ENCODE measurements around the gene C2orf72.
"Not testable (repeated sequence)": the region's sequence is repeated elsewhere in the genome, so short reads cannot be mapped to it uniquely, and the experiment has no call there.

The C2orf72 gene

DNA sequence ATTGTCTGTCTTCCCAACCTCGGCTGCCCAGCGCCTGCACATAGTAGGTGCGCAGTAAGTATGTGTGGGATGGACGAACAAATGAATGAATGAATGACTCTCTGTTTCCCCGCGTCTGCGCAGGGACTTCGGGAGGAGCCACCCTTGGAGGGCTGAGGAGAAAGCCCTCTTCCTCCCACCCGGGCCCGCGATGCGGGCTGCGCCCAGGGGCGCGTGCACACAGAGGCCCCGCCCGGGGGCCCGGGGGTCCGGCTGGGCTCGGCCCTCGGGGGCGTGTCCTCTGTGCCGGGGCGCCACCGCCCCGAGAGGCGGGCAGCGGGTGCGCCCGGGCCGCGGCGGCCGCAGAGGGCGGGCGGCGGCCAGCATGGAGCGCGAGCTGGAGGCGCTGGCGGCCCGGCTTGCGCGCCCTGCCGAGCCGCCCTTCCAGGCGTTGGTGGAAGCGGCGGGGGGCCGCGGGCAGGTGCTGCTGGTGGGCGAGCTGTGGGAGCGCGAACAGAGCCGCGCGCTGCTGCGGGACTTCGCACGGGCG is at the start of gene C2orf72:
C2orf72 (plus strand) TSS at position 322 of the 529 bp plus-strand sequence; CDS start at position 365, 43 bp downstream.
- no peak for FAIRE-seq

DNA sequence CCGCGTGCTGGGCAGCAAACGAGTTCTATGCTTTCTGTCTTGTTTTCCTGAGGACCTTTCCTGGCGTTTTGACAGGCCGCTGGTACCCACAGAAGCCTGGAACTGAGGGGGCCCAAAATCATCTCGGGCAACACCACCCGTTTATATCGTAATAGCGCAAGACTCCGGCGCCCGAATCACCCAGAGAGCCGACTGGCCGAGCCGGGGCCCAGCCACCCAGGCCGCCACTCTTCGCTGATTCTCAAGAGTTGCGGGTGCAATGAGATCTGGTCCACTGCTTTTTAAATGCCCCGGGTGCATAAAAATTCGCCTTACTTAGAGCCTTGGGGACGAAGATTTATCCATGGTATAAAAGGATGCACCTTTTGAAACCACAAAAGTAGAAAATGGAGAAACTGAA is 47.6 kb upstream of the C2orf72 start:
- FAIRE-seq: no peak

DNA sequence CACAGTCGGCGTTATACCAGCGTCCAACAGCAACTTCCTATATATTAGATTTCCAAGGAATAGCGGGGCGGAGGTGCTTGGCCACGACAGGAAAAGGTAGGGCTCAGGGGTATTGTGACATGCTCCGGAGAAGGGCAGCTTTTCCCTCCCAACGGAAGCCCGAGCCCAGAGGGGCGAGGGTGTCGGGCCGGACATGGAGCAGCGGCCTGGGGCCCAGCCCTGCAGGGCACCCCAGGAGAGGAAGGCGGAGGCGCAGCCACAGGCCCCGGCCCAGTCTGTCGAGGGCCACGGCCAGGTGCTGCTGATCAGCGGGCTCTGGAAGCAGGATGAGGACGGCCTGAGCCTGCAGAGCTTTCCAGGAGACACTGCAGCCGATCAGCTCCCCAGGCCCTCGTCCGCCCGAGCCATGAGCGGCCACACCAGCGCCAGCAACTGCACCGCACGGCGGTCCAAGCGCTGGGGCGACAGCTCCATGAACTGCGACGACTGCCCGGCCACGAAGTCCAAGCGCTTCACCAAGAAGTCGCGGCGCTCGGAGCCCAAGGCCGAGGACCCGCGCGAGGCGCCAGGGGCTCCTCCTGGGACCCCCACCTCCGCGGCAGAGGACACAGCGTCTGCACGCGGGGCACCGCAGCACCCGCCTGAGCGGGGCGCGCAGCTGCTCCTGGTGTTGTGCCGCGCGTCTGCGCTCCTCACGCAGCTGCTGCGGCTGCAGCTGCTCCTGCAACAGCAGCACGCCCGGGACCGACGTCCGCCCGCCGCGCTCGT is 47.0 kb upstream of the C2orf72 start:
- no peak for FAIRE-seq

DNA sequence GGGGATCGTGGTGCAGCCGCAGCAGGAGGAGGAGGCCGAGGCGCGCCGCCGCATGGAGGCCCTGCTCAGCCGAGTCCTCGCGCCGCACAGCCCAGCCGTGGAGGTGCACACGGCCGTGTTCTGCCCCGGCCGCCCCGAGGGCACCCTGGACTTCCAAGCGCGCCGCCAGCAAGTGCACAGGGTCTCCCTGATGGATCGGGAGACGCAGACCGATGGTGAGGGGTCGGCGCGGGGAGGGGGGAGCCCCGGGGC is 46.5 kb upstream of the C2orf72 start:
- no peak for FAIRE-seq

DNA sequence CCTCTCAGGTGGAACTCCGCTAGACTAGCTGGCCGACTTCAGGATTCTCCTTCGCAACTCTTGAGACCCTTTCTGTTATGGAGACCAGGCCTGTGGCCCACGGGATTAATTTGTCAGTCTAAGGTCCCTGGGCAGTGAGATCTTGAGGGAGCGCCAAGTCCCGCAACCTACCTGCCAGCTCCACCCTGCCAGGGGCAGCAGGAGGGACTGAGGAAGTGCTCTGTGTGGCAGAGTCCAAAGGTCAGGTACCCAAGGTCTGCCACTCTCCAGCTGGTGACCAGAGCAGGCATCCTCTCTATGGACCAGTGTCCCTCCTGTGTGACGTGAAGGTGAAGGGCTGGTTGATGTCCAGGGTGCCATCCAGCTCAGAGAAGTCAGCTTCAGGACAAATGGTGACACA is 45.7 kb upstream of the C2orf72 start:
- FAIRE-seq: no peak

DNA sequence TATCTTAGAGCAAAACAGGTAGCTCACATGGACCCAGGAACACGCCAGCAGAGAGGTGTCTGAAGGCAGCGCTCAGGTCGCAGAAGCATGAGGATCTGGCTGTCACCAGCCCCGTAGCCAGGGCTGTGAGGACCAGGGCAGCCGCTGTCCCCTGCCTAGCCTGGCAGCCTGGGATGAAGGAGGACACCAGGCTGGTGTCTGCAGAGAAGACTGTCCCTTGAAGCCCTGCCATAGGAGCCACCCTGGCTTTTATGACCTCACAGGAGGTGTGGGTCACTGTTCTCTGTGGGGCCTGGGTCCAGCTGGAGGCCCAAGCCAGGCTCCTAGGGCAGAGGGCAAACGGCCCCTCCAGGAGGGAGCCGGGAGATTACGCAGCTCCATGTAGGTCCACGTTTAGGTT is 41.5 kb upstream of the C2orf72 start, which contains the start of gene SPATA3:
SPATA3 (plus strand) TSS at position 301 of the 400 bp plus-strand sequence. CDS start 113 bp downstream, outside the sequence.
- FAIRE-seq: no peak

DNA sequence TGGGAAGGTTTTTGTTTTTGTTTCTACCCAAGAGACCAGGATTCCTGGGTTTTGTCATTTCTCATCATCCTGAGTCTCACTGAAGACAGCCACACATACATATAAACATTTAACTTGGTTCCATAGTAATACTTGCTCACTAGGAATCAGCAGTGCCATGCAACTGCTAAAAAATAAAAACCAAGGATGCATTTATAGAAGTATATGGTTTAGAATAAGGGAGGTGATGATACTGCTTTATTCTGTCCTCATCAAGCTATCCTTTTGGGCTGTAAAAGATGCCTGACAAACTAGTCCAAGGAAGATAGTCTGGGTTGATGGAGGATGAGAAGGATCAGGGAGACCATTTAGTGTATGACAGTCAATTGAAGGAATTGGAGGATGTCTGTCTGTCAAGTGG is 40.7 kb upstream of the C2orf72 start:
- FAIRE-seq: no peak

DNA sequence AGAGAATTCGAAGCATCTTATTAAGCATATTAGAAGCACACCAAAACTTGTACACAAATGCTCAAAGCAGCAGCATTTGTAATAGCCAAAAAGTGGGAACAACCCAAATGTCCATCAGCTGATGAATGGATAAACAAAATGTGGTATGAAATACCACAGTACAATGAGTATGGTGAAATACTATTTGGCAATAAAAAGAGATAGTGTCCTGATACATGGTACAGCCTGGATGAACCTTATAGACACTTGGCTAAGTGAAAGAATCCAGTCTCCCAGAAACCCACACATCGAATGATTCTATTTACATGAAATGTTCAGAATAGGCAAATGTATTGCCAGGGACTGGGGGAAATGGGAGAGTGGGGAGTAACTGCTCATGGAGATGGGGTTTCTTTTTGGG is 38.4 kb upstream of the C2orf72 start:
- FAIRE-seq: no peak

DNA sequence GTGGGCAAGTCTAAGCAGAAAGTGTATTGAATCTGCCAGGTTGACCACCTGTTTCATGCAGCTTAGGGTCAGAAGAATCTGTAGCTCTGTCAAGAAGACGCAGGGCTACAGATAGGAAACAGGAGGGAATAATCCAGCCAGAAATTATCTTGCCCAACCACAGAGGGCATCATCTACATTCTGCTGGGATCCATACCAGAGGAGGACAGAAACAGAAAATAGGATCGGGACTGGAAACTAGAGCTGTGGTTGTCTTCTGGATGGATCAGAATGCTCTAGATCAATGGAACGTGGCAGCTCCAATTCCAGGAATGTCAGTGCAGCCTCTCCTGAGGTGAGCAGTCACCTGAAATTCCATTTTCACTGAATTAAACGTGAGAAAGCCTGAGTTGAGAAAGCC is 37.8 kb upstream of the C2orf72 start:
- no peak for FAIRE-seq

DNA sequence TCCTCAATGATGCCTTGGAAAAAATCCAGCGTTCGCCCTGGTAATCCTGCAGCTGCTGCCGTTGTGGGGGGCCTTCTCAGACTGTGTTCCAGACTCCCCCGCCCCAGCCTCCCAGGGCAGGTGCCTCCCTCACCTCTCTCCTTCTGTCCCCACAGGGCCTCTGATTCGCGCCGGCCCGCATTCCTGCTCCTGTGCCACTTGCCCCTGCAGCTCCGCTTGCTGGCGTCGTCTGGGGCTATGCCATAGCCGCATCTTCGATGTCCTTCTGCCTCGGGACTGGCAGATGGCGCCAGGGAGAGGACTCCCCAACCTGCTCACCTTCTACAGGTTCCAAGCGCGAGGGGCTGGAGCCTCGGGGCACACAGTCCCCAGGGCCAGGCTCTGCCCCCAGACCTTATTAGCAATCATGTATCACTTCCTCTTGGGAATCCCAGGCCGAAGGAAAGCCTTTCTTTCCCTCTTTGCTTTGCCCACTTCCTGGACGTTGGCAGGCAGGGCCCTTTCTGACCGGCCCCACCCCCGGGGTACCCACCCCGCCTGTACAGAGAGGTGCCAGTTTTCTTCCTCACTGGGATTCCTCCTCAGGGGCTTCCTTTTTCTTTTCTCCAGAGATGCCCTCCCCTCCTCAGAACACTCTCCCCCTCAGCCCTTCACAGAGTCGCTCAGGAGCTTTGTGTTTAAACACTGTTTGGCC is 37.0 kb upstream of the C2orf72 start:
- no peak for FAIRE-seq

DNA sequence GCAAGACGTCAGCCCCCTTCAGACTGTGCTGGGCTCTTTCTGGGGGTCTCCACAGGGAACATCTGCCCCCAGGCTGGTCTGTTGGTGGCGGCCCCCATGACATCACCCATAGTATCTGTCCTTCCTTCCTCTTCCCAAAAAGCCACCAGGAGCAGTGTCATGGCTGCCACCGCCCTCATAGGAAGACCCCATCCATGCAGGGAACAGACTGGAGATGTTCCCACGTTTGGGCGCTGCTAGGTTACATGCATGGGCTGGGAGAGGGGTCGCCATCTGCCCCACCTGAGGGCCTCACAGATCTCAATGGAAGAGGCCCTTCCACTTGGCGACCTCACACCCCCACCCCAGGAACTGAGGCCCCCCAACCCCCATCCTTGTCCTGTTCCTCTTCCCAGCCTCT is 36.3 kb upstream of the C2orf72 start:
- FAIRE-seq: no peak

DNA sequence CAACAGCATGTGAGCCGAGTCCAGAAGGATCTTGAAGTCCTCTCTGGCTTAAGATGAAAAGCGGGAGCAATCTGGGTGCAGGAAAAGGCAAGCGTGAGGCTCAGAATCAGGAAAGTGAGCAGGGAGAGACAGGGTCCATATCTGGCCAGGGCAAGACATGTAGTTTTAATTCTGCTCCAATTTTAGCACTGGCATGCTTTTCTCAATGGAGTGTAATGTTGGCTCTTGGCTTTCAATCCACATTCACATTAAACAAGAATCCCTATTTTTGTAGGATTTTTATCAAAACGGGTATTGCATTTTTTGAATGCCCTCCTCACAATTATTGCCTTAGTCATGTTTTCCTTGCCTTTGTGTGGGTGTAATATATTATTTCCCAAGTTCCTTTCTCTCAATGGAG is 35.4 kb upstream of the C2orf72 start:
- no peak for FAIRE-seq

DNA sequence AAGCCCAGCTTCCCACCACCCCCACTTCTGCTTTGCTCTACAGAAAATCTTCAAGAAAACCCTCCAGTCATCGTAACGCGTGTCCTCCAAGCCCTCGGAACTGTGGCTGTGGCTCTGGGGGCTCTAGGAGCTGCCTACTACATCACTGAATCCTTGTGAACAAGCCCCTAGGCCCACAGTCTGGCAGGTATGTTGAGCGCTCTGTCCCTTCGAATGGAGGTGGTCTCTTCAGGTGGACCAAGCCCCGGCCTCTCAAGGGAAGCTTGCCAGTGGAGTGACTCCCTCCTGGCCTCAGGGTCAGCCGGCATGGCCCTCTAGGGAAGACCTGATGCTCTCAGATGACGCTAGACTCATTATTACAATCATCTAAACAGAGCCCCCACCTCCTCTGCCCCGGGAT is 34.7 kb upstream of the C2orf72 start:
- FAIRE-seq: no peak

DNA sequence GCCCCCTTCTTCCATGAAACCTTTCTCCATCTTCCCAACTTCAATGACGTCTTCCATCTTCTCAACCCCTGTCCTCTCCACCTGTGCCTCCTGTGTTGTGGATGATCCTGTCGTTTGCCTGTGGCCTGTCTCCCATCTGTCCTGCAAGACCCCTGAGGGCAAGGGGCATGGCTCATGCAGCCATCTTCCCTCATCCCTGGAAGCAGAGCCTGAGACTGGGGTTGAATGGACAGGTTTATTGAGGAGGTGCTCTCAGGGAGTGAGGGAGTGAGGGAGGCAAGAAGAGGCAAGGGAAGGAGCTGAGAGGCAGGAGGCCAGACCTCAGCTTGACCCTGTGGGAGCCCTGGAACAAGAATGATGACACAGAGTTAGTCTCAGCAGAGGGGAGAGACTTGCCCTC is 34.1 kb upstream of the C2orf72 start:
- no peak for FAIRE-seq

DNA sequence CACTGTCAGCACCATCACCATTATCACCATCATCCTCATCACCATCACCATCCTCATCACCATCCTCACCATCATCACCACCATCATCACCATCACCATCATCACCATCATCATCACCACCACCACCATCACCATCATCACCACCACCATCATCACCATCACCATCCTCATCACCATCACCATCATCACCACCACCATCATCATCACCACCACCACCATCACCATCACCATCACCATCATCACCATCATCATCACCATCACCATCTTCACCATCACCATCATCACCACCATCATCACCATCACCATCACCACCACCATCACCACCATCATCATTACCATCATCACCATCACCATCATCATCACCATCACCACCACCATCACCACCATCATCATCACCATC is 32.4 kb upstream of the C2orf72 start:
- not testable (repeated sequence) for FAIRE-seq

DNA sequence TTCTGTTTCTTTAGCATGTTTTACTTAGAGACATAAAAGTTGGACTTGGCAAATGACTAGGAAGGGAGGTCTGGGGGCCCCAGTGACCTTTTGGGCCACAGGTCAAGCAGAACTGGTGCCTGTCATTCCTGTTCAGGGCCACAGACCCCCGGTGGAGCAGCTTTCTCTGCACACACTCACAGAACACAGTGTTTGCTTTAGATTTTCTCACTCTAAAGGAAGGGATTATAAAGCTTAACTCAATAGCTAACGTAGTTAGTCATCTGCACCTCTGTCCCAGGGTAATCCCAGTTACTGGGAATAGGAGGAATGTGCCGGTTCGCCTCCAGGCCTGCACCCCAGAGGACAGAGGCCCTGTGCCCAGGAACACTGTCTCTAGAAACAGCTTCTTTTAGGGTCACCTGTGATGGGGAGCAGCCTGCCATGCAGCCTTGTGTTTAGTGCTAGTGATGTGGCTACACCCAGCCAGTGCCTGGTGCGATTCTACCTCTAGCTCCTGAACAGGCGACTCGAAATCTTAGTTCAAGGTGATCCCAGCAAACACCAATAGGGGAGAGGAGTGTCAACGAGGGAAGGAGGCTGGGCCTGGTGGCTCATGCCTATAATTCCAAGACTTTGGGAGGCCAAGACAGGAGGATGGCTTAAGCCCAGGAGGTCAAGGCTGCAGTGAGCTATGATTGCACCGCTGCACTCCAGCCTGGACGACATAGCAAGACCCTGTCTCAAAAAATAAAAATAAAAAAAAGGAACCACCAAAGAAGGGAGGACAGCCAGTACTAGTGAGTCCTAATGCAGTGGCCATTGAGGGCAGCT is 29.8 kb upstream of the C2orf72 start:
- no peak for FAIRE-seq

DNA sequence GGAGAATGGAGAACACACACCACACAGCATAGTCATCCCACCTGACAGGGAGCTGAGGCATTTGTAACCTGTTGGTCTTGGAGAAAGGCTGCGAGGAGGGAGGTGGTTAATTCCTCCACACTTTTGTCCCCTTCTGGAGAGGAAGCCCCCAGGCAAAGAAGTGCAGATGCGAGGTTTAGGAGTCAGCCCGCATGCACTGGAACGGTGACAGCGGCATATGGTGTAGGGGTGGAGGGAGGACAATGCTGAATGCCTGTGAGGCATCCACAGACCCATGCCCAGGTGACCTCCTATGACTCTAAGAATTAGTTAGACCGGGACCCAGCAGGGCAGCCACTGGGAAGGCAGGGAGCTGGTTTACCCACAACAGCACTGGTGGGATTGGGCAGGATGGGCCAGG is 29.2 kb upstream of the C2orf72 start:
- FAIRE-seq: no peak

DNA sequence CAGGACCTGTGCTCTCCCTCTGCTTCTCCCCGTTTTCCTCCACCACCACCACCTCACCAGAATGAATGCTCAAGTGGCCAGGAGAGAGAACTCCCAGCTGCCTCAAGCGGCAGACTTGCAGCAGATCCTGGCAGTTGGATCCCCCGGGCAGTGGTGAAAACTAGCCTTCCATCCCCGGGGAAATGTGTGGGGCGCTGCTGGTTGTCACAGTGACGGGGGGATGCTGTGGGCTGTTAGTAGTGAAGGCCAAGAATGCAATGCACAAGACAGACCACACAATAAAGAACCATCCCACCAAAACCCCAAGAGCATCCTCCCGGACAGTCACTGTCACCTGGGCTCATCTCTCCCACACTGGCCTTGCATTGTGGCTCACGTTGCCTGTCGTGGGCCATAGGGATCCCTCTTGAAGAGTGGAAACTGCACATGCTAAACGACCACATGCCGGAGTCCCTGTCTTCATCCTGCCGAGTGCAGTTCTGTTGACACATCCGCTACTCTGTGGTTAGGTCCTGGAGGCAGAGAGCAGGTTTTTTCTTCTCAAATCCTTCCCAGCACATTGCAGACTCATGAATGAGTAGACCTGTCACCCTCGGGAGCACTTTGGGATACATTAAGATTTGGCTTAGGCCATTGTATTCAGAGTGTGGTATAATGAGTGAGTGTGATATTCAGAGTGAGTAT is 27.9 kb upstream of the C2orf72 start:
- no peak for FAIRE-seq

DNA sequence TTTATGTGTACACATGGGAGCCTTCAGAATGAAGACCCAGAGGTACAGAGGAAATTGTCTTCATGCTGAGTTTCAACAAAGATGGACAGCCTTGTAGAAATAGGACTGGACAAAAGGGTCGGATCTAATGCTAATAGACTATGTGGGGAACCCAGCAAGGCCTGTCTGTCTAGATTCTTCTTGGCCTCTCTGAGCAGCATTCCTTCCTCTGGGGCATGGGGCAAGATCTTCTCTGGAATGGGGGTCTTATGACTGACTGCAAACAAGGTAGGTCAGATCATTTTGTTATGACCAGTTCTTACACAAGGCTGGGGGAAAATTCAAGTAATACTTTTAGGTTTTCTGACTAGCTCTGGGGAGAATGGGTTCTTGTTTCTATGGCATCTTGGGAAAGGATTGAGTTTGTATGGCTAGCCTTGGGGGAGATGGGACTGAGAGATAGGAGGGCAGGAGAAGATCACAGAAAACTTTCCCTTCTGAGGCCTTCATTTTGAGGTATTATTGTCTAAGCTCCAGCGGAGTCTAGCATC is 27.1 kb upstream of the C2orf72 start:
- FAIRE-seq: no peak

DNA sequence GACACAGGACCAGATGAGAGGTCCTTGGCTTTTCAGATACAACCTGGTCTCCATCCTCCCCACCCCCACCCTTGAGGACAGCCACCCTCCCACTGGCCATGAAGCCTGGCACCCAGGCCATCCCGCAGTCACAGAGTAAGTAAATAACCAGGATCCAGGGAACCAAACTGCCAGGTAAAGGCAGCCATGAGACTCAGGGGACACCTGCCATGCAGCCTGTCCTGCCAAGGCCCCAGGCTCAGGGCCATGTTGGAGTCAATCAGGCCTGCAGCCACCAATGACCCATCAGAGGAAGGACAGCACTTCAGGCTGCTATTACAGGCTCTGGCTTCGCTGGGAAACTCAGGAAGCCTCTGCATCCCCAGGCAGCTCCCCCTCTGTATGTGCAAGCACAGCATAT is 25.8 kb upstream of the C2orf72 start:
- no peak for FAIRE-seq

DNA sequence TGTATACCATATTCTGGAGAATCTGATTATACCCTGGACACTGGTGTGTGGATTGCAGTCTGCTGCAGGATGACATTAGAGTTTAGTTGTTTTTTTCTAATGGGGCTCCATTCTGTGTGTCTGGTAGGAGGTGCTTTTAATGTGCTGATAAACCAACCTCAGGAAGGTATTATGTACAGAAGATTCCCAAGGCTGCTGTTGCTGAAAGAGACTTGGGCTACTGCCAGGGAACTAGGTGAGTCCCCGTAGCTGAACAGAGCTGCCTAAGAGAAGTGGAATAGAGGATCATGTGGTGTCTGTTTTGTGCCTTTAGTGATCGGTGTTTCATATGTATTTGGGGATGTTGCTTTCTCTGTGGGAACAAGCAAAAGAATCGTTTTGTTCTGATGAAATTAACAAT is 24.9 kb upstream of the C2orf72 start:
- FAIRE-seq: no peak

DNA sequence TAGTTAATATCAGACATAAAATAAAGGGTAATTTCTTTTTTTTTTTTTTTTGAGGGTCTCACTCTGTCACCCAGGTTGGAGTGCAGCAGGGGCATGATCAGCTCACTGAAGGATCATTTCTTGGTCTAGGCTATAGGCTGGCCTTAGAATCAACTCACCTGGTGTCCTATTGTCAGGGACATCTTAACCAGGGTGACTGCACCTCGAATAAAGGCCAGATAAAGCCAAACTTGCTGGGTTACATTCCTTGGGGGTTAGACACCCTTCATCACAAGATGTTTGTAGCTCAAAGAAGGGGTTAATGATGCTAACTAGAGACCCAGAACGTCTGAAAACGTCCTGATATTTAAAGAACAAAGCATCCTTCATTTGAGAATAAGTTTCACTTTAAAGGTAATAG is 23.5 kb upstream of the C2orf72 start:
- FAIRE-seq: no peak

DNA sequence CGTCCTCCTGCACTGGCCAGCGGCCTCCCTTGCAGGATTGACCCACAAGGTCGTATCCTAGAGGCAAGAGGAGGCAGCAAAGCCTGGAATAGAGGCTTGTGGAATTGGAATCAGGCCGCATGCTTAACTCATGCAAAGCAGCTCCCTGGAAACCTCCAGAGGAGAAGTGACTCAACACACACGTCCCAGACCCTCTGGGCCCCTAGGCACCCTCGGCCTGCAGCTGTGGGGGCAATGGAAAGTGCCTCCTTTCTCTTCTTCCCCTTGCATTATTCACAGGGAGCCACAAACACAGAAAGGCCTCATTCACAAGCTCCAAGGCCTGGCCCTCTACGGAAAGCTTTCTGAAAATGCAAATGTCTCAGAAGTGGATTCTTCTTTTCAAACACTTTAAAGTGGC is 21.8 kb upstream of the C2orf72 start:
- no peak for FAIRE-seq
